Bronchial epithelial cell (primary cell): ENCODE results near the gene HS3ST3B1. TPM values are rescaled to one million over a fixed set of nuclear protein-coding genes. Genes with fewer than 3 reads are reported as not detected.

Experiments
- DNase-seq: peaks from one replicate; pipeline ENCODE4 v3.0.0-alpha.2; 2010; ENCODE audit warnings: low read depth
- FAIRE-seq: peaks from 2 replicates; lab custom pipeline; 2011; peaks lifted over from hg19 to GRCh38; lab: Jason Lieb, UNC
- H3K27me3 ChIP-seq: 2 replicates; pipeline ENCODE4 v1.5.1; 2011; ENCODE audit warnings: low read length; ENCODE audit not compliant: control insufficient read depth, insufficient read depth
- H3K36me3 ChIP-seq: 2 replicates; pipeline ENCODE4 v1.5.1; 2011; ENCODE audit warnings: low read length; ENCODE audit not compliant: control insufficient read depth, insufficient read depth
- H3K4me3 ChIP-seq: 2 replicates; pipeline ENCODE4 v1.5.1; 2011; ENCODE audit warnings: mild to moderate bottlenecking, low read depth, low read length, control low read depth
- total RNA-seq: library from RNA; depleted of rRNA; stranded (reverse); fragments of >200 nt; gene quantifications from 2 replicates; pipeline ENCODE4 v1.2.1, GENCODE V29; 2014
- TF ChIP-seq, protein P1 (sequence below): IDR thresholded peaks from 2 replicates; pipeline ENCODE4 v1.5.1; 2011; ENCODE audit warnings: mild to moderate bottlenecking, moderate library complexity, low read length, control low read depth, inconsistent platforms; ENCODE audit not compliant: insufficient read depth, severe bottlenecking

HS3ST3B1 gene
- total RNA-seq, 1 donor from 2014 or later = 0.53 TPM

DNA sequence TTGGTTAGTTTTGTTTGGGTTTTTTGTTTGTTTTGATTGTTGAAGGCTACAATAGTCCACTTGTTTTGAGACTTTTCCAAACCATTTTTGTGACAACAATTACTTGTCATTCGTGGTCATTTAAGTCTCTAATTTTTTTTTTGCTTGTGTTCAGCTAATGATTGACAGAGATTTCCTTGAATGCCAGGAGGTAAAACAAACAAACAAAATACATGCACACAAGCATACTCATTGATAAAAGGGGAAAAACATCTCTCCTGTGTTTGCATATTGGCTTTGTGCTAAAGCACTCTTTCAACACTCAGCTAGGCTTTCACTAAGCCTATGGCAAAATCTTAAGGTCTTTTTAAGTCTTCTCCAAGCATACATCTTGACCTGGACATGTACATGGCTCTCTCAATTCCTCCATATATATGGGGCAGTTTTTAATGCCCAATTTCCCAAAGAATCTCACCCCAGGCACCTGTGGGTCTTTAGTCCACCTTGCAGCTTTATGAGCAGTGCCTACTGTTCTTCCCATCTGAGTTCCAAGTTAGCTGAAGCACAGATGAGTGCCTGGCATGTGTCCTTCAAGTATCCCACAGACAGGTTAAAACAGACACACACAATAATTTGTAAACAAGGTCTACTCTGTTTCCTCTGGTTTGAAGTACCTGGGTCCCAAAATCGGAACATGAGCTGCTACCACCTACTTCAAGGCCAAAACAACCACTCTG lies 24.2 kb upstream of the HS3ST3B1 start:
- H3K27me3 ChIP-seq = no peaks in the 10 kb centered on the region
- DNase-seq = no peak
- no peak for FAIRE-seq
- H3K4me3 ChIP-seq = no peak overlapping the region
- TF ChIP-seq, protein P1, sequence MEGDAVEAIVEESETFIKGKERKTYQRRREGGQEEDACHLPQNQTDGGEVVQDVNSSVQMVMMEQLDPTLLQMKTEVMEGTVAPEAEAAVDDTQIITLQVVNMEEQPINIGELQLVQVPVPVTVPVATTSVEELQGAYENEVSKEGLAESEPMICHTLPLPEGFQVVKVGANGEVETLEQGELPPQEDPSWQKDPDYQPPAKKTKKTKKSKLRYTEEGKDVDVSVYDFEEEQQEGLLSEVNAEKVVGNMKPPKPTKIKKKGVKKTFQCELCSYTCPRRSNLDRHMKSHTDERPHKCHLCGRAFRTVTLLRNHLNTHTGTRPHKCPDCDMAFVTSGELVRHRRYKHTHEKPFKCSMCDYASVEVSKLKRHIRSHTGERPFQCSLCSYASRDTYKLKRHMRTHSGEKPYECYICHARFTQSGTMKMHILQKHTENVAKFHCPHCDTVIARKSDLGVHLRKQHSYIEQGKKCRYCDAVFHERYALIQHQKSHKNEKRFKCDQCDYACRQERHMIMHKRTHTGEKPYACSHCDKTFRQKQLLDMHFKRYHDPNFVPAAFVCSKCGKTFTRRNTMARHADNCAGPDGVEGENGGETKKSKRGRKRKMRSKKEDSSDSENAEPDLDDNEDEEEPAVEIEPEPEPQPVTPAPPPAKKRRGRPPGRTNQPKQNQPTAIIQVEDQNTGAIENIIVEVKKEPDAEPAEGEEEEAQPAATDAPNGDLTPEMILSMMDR = no peak
- H3K36me3 ChIP-seq = no peaks in the 10 kb centered on the region

DNA sequence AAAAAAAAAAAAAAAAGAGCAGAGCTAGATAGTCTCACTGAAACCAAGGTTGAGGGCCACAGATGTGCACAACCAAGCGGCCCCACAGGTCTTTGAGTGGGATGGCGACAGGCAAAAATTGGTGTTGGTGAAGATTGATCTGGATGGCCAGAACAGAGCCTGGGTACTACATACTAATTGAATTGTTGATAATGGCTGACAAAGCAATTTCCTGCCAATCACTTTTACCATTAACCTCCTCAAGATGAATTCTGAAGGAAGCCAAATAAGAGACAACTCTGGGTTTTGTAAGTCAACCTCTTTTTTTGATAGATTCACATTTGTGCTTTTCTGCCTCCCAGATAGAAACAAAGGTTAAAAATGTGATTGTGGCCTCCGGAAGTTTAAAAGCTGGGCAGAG lies 19.4 kb upstream of the HS3ST3B1 start:
- FAIRE-seq (no peak), DNase-seq (no peak)
- no peak overlapping the region for H3K4me3 ChIP-seq
- no peaks in the 10 kb centered on the region for H3K27me3 ChIP-seq
- H3K36me3 ChIP-seq = no peaks in the 10 kb centered on the region
- TF ChIP-seq, protein P1 = no peak

GRCh38 chr17:14282726-14283125 lies 18.2 kb upstream of the HS3ST3B1 start:
- TF ChIP-seq, protein P1 = no peak
- Histone ChIP-seq H3K4me3 (no peak overlapping the region), H3K36me3 (no peaks in the 10 kb centered on the region), H3K27me3 (no peaks in the 10 kb centered on the region)
- FAIRE-seq (no peak), DNase-seq (no peak)

DNA sequence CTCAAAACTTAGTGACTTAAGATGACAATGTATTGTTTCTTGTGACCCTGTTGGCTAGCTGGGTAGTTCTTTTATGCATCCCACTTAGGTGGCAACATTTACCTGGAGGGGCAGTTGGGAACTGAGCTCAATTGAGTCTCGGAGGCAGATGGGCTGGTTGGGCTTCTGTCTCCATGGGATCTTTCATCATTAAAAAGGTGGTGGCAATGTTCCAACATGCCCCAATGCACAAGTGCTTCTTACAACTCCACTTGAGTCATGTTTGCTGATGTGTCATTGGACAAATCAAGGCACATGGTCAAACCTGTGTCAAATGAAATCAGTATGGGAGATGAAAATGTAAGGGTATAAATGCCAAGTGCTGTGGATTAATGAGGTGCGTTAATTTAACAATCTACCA lies 11.7 kb upstream of the HS3ST3B1 start:
- no peak for FAIRE-seq
- Histone ChIP-seq H3K36me3 (no peaks in the 10 kb centered on the region), H3K27me3 (no peaks in the 10 kb centered on the region)

GRCh38 chr17:14294876-14295275 lies 6.0 kb upstream of the HS3ST3B1 start:
- FAIRE-seq = no peak
- Histone ChIP-seq H3K36me3 (no peaks in the 10 kb centered on the region), H3K4me3 (no peak overlapping the region), H3K27me3 (peaks cover 37% of the 10 kb centered on the region)
- TF ChIP-seq, protein P1 = no peak
- DNase-seq = no peak

More for the DNA sequence above, 11.7 kb upstream of the HS3ST3B1 start:
- peak; percentile 59 for DNase-seq
- TF ChIP-seq, protein P1 = no peak
- no peak overlapping the region for H3K4me3 ChIP-seq

- peaks cover 37% of the 10 kb centered on the region for H3K27me3 ChIP-seq
- no peaks in the 10 kb centered on the region for H3K36me3 ChIP-seq
- no peak for FAIRE-seq
- TF ChIP-seq, protein P1 = no peak
- no peak for DNase-seq
- no peak overlapping the region for H3K4me3 ChIP-seq
Observed at GRCh38 chr17:14295676-14296075, 5.2 kb upstream of the HS3ST3B1 start.
